ENCODE data around the gene POTEJ.
"Not testable (repeated sequence)": the region's sequence is repeated elsewhere in the genome, so short reads cannot be mapped to it uniquely, and the experiment has no call there.

Gene POTEJ

DNA sequence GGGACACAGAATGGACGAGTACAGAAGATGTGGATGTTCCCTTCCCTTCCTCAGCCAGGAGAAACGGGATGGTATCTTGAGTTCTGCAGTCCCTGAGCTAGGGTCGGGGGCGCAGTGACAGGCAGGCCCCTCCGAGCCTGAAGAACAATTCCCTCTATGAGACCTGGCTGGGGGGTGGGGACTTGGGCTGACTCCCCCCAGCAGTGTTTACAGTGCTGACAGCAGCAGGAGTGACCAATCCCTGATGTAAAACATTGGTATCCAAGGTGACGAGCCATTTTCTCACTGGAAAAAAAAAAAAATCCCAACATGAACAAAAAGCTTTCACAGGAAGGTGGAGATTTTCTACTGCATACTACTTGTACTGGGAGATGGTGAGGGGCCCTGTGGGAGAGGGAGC is 11.8 kb upstream of the POTEJ start, which contains the start of gene CFC1:
Gene CFC1 (minus strand): TSS at position 183 of the 400 bp plus-strand sequence. CDS start 288 bp downstream, outside the sequence.
- not testable (repeated sequence) for H3K4me3 ChIP-seq (ENCODE audit: low read depth, low read length); DNase-seq (ENCODE audit: low read depth)

GRCh38 chr2:130599926-130600325 is 11.3 kb upstream of the POTEJ start:
- DNase-seq (ENCODE audit: low read depth); H3K4me3 ChIP-seq (ENCODE audit: low read depth, low read length): not testable (repeated sequence)

DNA sequence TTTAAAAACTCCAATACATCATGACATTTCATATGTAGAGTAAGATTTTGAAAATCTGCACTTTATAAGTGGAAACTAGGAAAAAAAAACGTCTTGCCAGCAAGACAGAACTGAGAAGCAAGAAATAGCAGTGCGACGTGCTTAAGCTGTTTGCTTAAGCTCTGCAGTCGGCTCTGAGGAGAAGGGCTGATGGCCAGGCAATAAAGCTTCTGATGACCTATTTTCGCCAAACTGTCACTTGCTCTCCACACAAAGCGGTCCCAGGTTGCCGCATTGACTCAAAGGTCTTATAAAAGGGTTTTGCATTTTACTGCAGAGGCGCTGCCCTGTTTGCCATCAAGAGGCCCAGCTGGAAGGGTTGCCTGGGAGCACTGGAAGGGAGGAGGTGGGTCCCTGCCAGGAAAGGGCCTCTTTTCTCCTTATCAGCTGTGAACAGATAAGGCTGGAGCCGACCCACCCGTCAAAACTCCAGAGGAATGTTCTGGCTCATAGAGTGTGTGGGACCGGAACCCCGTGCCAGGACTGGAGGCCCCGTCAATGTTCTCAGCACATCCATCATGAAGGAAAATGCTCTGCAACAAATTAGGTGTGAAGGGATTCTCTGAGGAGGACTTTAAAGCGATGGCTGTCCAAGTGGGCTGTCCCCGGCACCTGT is 9.5 kb upstream of the POTEJ start:
- DNase-seq (ENCODE audit: low read depth); H3K4me3 ChIP-seq (ENCODE audit: low read depth, low read length): not testable (repeated sequence)

GRCh38 chr2:130608276-130609001 is 2.8 kb upstream of the POTEJ start:
- not testable (repeated sequence) for DNase-seq (ENCODE audit: low read depth); H3K4me3 ChIP-seq (ENCODE audit: low read depth, low read length)

DNA sequence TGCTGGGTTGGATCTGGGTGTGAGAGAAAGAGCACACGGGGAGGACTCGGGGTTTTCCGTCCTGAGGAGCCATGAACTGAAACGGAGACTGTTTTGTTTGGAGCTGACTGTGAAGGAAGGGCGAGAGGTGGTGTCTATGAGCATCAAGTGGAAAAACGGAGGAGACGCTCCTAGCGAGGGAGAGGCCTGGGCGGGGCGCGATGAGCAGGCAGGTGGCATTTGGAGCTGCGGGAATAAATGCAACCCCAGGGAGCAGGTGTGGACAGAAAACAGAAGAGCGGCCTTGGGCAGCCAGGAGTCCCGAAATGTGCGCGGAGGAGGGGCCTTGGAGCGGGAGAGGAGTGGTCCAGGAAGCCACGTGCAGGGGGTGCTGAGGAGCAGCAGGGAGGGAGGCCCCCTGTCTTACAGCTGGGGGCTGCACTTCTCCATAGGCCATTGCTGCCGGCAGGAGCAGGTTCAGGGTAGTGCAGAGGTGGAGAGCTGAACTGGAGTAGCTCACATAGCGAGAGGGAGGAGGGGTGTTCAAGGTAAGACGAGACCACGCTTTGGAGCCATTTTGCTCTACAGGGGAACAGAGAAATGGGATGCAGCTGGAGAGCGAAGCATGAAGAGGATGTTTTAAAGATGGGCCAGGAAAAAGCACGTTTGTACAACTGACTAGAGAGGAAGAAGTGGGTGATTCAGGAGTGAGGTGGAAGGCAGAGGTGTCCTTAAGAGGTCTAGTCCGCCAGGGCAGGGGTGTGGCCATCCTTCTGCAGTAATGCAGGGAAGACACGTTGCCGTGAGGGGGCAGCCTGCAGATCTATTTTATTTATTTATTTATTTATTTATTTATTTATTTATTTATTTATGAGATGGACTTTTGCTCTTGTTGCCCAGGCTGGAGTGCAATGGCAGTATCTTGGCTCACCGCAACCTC is 2.0 kb upstream of the POTEJ start:
- not testable (repeated sequence) for H3K4me3 ChIP-seq (ENCODE audit: low read depth, low read length); DNase-seq (ENCODE audit: low read depth)

DNA sequence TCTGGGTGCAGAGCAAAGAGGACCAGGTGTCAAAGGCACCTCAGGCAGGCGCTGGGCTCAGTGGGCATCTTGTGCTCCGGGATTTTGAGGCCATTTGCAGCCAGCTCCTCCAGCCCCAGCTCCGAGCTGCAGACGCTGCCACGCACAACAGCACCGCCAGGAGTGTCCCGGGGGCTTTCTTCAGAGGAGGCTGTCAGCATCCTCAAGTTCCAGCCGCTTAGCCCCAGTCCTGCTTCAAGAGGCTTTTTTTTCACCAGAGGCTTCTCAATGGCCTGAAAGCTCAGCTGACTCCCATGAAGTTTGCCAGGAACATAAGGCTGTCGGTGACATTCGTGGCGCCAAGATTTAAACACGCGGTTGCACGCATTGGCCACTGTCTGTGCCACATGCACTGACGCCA is 754 bp upstream of the POTEJ start:
- H3K4me3 ChIP-seq (ENCODE audit: low read depth, low read length); DNase-seq (ENCODE audit: low read depth): not testable (repeated sequence)

- DNase-seq (ENCODE audit: low read depth); H3K4me3 ChIP-seq (ENCODE audit: low read depth, low read length): not testable (repeated sequence)
Observed at GRCh38 chr2:130628784-130629475, 17.7 kb downstream of the POTEJ start.

DNA sequence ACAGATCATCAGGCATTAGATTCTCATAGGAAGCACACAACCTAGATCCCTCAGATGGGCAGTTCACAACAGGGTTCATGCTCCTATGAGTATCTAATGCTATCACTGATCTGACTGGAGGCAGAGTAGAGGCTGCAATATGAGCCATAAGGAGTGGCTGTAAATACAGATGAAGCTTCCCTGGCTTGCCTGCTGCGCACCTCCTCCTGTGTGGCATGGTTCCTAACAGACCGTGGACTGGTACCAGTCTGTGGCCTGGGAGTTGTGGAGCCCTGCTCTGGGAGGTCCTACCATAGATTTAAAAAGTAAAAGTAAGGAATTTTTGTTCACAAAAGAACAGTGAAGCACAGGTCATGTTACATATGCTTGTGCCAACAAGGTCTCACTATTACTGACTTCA is 27.7 kb downstream of the POTEJ start:
- not testable (repeated sequence) for DNase-seq (ENCODE audit: low read depth); H3K4me3 ChIP-seq (ENCODE audit: low read depth, low read length)

DNA sequence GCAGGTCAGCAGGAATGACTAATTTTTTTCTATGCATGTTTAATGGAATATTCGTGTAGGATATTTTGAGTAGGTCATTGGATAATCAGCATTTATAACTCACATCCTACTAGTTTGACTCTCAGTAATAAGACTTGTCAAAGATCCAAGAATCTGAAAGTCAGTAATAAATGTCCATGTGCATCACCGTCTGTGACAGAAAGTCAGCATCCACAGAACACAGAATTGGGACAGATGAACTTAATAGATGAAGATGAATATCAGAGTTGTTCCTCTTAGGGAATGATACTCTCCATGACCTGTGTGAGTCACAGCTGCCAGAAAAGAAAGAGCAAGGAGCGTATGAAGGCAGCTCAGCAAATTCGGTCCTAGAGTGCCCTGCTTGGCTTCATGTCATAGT is 30.4 kb downstream of the POTEJ start:
- not testable (repeated sequence) for H3K4me3 ChIP-seq (ENCODE audit: low read depth, low read length)

DNA sequence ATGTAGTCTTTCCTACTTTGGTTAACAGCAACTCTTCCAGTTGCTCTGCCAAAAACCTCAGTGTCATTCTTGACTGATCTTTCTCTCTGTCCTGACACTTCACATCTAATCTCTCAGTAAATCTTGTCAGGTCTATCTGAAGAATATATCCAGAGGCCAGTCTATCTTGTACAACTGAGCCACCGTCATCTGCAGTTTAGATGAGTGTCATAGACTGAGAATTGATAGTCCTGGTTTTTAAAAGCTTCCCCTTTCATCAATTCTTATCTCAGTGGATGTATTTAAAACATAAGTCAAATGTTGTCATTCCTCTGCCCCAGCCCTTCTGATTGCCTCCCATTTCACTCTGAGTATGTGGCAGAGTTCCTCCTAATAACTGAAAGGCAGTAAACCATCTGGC is 38.0 kb downstream of the POTEJ start:
- not testable (repeated sequence) for H3K4me3 ChIP-seq (ENCODE audit: low read depth, low read length); DNase-seq (ENCODE audit: low read depth)

More for the DNA sequence above, 30.4 kb downstream of the POTEJ start:
- not testable (repeated sequence) for DNase-seq (ENCODE audit: low read depth)

DNA sequence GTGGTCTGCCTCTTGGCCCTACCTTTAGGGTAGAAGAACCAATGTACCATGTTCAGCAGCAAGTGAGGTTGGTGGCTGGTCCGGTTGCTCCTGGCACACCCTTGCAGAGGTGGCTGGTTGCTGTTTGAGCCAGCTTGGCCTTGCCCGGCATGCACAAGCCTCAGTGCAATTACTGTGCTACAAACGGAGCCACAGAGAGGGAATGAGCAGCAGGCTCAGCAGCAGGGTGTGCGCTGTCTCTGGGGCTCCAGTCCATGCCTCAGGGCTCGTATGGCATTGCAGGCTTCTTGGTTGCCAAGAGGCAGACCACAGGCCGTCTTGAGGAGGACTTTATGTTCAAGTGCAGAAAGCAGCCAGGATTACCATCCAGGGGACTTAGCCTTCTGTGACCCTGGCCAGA is 53.3 kb downstream of the POTEJ start:
- H3K4me3 ChIP-seq (ENCODE audit: low read depth, low read length); DNase-seq (ENCODE audit: low read depth): not testable (repeated sequence)

DNA sequence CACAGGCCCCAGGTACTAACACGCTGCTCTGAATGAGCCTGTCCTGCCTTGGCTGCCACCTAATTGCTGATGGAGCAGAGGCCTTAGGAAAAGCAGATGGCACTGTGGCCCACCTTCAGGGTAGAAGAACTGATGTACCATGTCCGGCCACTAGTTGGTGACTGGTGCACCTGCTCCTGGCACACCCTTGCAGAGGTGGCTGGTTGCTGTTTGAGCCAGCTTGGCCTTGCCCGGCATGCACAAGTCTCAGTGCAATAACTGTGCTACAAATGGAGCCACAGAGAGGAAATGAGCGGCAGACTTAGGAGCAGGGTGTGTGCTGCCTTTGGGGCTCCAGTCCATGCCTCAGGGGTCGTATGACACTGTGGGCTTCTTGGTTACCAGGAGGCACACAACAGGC is 54.4 kb downstream of the POTEJ start:
- DNase-seq (ENCODE audit: low read depth); H3K4me3 ChIP-seq (ENCODE audit: low read depth, low read length): not testable (repeated sequence)

- not testable (repeated sequence) for DNase-seq (ENCODE audit: low read depth); H3K4me3 ChIP-seq (ENCODE audit: low read depth, low read length)
Observed at GRCh38 chr2:130667516-130667915, 56.3 kb downstream of the POTEJ start.

DNA sequence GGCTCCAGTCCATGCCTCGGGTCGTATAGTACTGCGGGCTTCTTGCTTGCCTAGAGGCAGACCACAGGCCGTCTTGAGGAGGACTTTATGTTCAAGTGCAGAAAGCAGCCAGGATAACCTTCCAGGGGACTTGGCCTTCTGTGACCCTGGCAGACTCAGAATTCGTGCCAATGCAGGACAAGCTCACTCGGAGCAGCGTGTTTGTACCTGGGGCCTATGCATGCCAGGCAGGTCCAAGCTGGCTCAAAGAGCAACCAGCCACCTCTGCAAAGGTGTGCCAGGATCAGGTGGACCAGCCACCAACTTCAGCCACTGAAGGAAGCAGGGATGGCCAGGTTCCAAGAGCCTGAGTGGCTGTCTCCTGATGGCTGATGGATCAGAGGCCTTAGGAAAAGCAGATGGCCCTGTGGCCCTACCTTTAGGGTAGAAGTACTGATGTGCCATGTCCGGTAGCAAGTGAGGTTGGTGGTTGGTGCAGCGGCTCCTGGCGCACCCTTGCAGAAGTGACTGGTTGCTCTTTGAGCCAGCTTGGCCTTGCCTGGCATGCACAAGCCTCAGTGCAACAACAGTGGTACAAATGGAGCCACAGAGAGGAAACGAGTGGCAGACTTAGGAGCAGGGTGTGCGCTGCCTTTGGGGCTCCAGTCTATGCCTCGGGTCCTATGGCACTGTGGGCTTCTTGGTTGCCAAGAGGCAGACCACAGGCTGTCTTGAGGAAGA is 58.9 kb downstream of the POTEJ start:
- H3K4me3 ChIP-seq (ENCODE audit: low read depth, low read length); DNase-seq (ENCODE audit: low read depth): not testable (repeated sequence)

DNA sequence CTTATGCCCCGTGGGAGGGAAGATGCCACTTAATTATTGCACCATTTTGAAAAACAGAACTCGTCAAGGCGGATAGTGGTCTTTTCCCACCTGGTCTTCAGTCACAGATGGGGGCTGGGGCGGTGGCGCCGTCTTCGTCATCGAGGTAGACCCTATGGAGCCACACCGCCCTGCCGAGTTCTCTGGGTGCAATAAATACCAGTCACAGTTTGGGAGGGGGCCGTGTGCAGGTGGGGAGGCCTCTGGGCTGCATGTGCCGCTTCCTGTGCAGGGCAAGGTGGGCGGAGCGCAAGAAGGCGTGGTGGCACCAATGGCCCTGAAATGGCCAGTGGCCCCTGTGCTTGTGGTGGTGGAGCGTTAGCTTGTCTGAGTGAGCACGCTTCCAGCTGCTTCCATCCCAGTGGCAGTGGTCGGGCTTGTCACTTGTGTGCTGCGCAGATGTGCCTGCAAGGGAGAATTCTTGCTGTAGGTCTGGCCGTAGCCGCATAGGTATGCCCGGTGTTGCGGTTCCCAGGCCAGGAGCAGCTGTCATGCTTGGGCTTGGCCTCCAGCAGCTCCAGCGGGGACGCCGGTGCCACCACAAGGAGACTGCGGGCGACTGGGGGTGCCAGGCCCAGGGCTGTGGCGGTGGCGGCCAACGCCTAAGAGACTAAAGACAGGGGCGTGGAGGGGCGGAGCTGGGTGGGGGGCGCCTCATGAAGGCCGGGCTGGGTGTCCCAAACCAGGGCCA is 81.0 kb downstream of the POTEJ start:
- DNase-seq (ENCODE audit: low read depth); H3K4me3 ChIP-seq (ENCODE audit: low read depth, low read length): not testable (repeated sequence)

Data from LNCaP clone FGC (cell line).